Measurements from ENCODE around the gene CENPP. TPM values are rescaled to one million over a fixed set of nuclear protein-coding genes. Genes with fewer than 3 reads are reported as not detected.
"Not testable (repeated sequence)": the region's sequence is repeated elsewhere in the genome, so short reads cannot be mapped to it uniquely, and the experiment has no call there.

Gene CENPP
- total RNA-seq, 4 donors from 2014 or later = 0.37 to 7.1 (median 3.2) TPM

- Histone ChIP-seq H3K9me3 (no peaks in the 10 kb centered on the region), H3K27me3 (no peaks in the 10 kb centered on the region), H3K36me3 (no peaks in the 10 kb centered on the region), H3K4me3 (no peak overlapping the region), H3K27ac (peak overlapping the region; percentile 7 to 64 (median 50)), H3K4me1 (peaks cover 4 to 32% (median 18%) of the 10 kb centered on the region in 4 donors)
- intact Hi-C loops (cut with DNase I; ENCODE audit: low total_unique reads) (no loop called here), in situ Hi-C loops (cut with MboI; ENCODE audit: low pct_ligation_motif_present in 1 of 4, low pct_unique_long_range_greater_than_20kb in 1 of 4, low sequenced_read_pairs in 3 of 4) (no loop called here)
- no peak for DNase-seq
- TF ChIP-seq POLR2A (IDR thresholded peaks at IDR 0.05) (no peak), CTCF (IDR thresholded peaks at IDR 0.05) (no peak), EP300 (IDR thresholded peaks at IDR 0.05; ENCODE audit: low read depth) (no peak), POLR2AphosphoS5 (IDR thresholded peaks at IDR 0.05) (no peak)
- WGBS, 2 donors (ENCODE audit: low coverage in 1 of 2) = 0 to 60% methylated on average over 1 to 4 of the region's 4 CpGs
Observed at GRCh38 chr9:92405818-92406217, 80.1 kb downstream of the CENPP start.

DNA sequence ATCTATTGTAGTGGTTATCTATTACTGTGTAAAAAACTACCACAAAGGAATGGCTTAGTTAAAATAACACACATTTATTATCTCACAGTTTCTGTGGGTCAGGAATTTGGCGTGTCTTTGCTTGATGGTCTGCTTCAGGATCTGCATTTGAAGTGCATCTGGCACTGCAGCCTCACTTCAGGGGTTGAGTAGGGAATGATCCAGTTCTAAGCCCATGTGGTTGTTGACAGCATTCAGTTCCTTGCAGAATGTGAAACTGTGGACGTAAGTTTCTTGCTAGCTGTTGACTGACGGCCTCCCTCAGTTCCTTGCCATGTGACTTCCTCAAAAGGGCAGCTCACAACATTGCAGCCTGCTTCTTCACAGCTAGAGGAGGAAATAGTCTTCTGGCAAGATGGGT, 80.7 kb downstream of the CENPP start:
- no peak overlapping the region for H3K4me3 ChIP-seq
- in situ Hi-C loops (cut with MboI; ENCODE audit: low pct_ligation_motif_present in 1 of 4, low pct_unique_long_range_greater_than_20kb in 1 of 4, low sequenced_read_pairs in 3 of 4) (no loop called here), intact Hi-C loops (cut with DNase I; ENCODE audit: low total_unique reads) (no loop called here)
- H3K9me3 ChIP-seq = no peaks in the 10 kb centered on the region
- H3K27me3 ChIP-seq = no peaks in the 10 kb centered on the region
- peaks cover 4 to 34% (median 18%) of the 10 kb centered on the region in 4 donors for H3K4me1 ChIP-seq
- peak overlapping the region; percentile 7 to 64 (median 50) for H3K27ac ChIP-seq
- no peaks in the 10 kb centered on the region for H3K36me3 ChIP-seq
- TF ChIP-seq POLR2AphosphoS5 (IDR thresholded peaks at IDR 0.05) = peak in 1 of 3 donors; percentile 4
- TF ChIP-seq EP300 (IDR thresholded peaks at IDR 0.05; ENCODE audit: low read depth) = no peak
- TF ChIP-seq CTCF (IDR thresholded peaks at IDR 0.05) = no peak
- no peak for TF ChIP-seq POLR2A (IDR thresholded peaks at IDR 0.05)
- peak; percentile 26 for DNase-seq
- 0 to 37% methylated on average over 1 to 3 of the region's 3 CpGs for WGBS, 2 donors (ENCODE audit: low coverage in 1 of 2)

- intact Hi-C loops (cut with DNase I; ENCODE audit: low total_unique reads) = no loop called here
Observed at GRCh38 chr9:92407818-92408217, 82.1 kb downstream of the CENPP start.

DNA sequence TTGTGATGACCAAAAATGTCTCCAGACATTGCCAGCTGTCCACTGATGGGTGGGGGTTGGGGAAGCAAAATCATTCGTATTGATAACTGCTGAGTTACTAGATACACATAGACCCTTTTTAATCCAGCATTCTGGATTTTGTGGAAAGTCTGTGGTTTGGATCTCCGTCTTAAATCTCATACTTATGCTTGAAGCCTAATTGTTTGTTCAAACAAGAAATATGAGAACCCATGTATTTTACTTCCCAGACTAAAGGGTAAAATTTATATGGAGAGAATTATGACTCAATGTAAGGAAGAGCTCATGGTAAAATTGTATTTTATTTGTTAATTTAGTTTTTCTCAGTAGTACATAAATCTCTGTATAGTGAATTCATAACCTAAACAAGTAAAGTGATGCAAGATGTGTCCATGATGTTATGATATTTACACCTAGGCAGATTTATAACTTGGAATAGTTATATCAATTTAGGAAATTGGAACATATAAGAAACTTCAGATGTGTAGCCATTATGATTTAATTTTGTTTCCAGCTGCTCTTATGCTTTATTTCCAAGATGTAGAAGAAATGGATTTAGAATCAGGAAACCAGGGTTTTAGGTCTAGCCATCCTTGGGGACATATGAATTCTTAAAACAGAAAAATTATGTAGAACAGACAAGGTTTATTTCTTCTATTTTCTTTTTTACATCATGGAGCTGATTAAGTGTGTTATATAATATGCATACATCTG, 83.2 kb downstream of the CENPP start:
- no peak overlapping the region for H3K4me3 ChIP-seq
- TF ChIP-seq POLR2AphosphoS5 (IDR thresholded peaks at IDR 0.05) = no peak
- TF ChIP-seq CTCF (IDR thresholded peaks at IDR 0.05) = no peak
- TF ChIP-seq POLR2A (IDR thresholded peaks at IDR 0.05) = no peak
- no peak for TF ChIP-seq EP300 (IDR thresholded peaks at IDR 0.05; ENCODE audit: low read depth)
- H3K36me3 ChIP-seq = no peaks in the 10 kb centered on the region
- H3K27me3 ChIP-seq = no peaks in the 10 kb centered on the region
- H3K4me1 ChIP-seq = peaks cover 4 to 34% (median 16%) of the 10 kb centered on the region in 4 donors
- intact Hi-C loops (cut with DNase I; ENCODE audit: low total_unique reads) (no loop called here), in situ Hi-C loops (cut with MboI; ENCODE audit: low pct_ligation_motif_present in 1 of 4, low pct_unique_long_range_greater_than_20kb in 1 of 4, low sequenced_read_pairs in 3 of 4) (no loop called here)
- DNase-seq = no peak
- no peaks in the 10 kb centered on the region for H3K9me3 ChIP-seq
- 84 to 88% methylated on average over 2 of the region's 2 CpGs for WGBS, 2 donors (ENCODE audit: low coverage in 1 of 2)
- no peak overlapping the region for H3K27ac ChIP-seq

More at GRCh38 chr9:92407818-92408217, 82.1 kb downstream of the CENPP start:
- no peak overlapping the region for H3K4me3 ChIP-seq
- 97 to 100% methylated on average over 2 of the region's 2 CpGs for WGBS, 2 donors (ENCODE audit: low coverage in 1 of 2)
- no peaks in the 10 kb centered on the region for H3K36me3 ChIP-seq
- H3K4me1 ChIP-seq = peaks cover 4 to 34% (median 18%) of the 10 kb centered on the region in 4 donors
- no peak overlapping the region for H3K27ac ChIP-seq
- no peaks in the 10 kb centered on the region for H3K9me3 ChIP-seq
- no peaks in the 10 kb centered on the region for H3K27me3 ChIP-seq
- DNase-seq = no peak
- in situ Hi-C loops (cut with MboI; ENCODE audit: low pct_ligation_motif_present in 1 of 4, low pct_unique_long_range_greater_than_20kb in 1 of 4, low sequenced_read_pairs in 3 of 4) = no loop called here
- TF ChIP-seq CTCF (IDR thresholded peaks at IDR 0.05) = no peak
- no peak for TF ChIP-seq EP300 (IDR thresholded peaks at IDR 0.05; ENCODE audit: low read depth)

DNA sequence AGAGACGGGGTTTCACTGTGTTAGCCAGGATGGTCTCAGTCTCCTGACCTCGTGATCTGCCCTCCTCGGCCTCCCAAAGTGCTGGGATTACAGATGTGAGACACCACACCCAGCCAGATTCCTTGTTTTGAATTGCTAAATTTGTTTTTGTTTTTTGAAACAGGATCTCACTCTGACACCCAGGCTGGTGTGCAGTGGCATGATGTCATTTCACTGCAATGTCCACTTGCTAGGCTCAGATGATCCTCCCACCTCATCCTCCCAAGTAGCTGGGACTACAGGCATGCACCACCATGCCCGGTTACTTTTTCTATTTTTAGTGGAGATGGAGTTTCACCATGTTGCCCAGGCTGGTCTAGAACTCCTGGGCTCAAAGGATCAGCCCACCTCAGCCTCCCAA, 85.4 kb downstream of the CENPP start:
- H3K36me3 ChIP-seq; H3K9me3 ChIP-seq; intact Hi-C loops (cut with DNase I; ENCODE audit: low total_unique reads); H3K27me3 ChIP-seq; DNase-seq; in situ Hi-C loops (cut with MboI; ENCODE audit: low pct_ligation_motif_present in 1 of 4, low pct_unique_long_range_greater_than_20kb in 1 of 4, low sequenced_read_pairs in 3 of 4); H3K4me3 ChIP-seq: not testable (repeated sequence)
- H3K27ac ChIP-seq = peak overlapping the region in 3 of 4 donors; percentile 10 to 35 (median 21)
- WGBS, 2 donors (ENCODE audit: low coverage in 1 of 2) = 84 to 85% methylated on average over 2 to 4 of the region's 4 CpGs
- peaks cover 0 to 17% (median 8%) of the 10 kb centered on the region in 4 donors for H3K4me1 ChIP-seq

Measured in transverse colon (tissue), 4 donors.